Ovary (tissue), 9 donors: ENCODE data around the gene PALB2. TPM values are rescaled to one million over a fixed set of nuclear protein-coding genes. Genes with fewer than 3 reads are reported as not detected.

Source experiments
- DNase-seq, 5 donors: peaks; one replicate each; pipeline ENCODE4 v3.0.0-alpha.2; 2019 to 2020
- H3K27ac ChIP-seq, 2 donors: fragments of 200-600 bp; one replicate each; pipeline versions ENCODE4 v1.5.1 to v1.8.0; 2019 to 2022
- H3K27me3 ChIP-seq: fragments of 200-600 bp; one replicate; pipeline ENCODE4 v1.8.0; 2022
- H3K36me3 ChIP-seq: fragments of 200-600 bp; sonication (generic); one replicate; pipeline ENCODE4 v1.5.1; 2019
- H3K4me1 ChIP-seq: one replicate; pipeline ENCODE4 v1.8.1; 2013; ENCODE audit warnings: mild to moderate bottlenecking, moderate library complexity; ENCODE audit not compliant: insufficient read depth
- H3K4me3 ChIP-seq: fragments of 200-600 bp; sonication (generic); one replicate; pipeline ENCODE4 v1.5.1; 2017
- H3K9me3 ChIP-seq, 2 donors: fragments of 200-600 bp in 1 of 2; sonication (generic) in 1 of 2; one replicate each; pipeline versions ENCODE4 v1.5.1 to v1.8.1; 2013 to 2019; ENCODE audit warnings: mild to moderate bottlenecking in 1 of 2, moderate library complexity in 1 of 2
- EP300 ChIP-seq: sonication (generic); formaldehyde crosslinking; IDR thresholded peaks from one replicate; pipeline ENCODE4 v1.6.1; 2017; ENCODE audit warnings: antibody characterized with exemption
- POLR2A ChIP-seq: fragments of 450-650 bp; IDR thresholded peaks from one replicate; pipeline ENCODE4 v1.6.1; 2017; ENCODE audit warnings: antibody characterized with exemption, mild to moderate bottlenecking, moderate library complexity
- WGBS, 3 donors: extraction: QIAGEN DNeasy Blood & Tissue Kit in 1 of 3; methylation state at CpG; one replicate each; pipeline versions ENCODE4 v1.1.5 to v1.1.7; 2013 to 2017; 5-methylcytosine and 5-hydroxymethylcytosine counted together
- intact Hi-C, 4 donors: fragments of 100-400 bp; cut with DNase I; formaldehyde crosslinking; loops; one replicate each; pipeline versions ENCODE4 v1.11.0 to v1.15.1; 2022 to 2023
- polyA plus RNA-seq, 2 donors: library from polyadenylated mRNA; stranded (reverse); fragments of 200-250 nt in 1 of 2; fragments of 350-450 nt in 1 of 2; fragmentation: Illumina TruSeq in 1 of 2; extraction: RNeasy Lipid Tissue Mini Kit (QIAGEN cat#74804) in 1 of 2; gene quantifications; one replicate each; pipeline ENCODE4 v1.2.3, GENCODE V29; 2013 to 2014
- total RNA-seq, 7 donors: library from RNA; depleted of rRNA in 2 of 7; stranded (reverse); fragments of >200 nt in 2 of 7; fragmentation: NEBNext Ultra II Directional in 3 of 7; extraction: Animal tissue kit (Norgen Biotek cat#: 25700) in 3 of 7; gene quantifications; one replicate each; pipeline versions ENCODE4 v1.1.0 to v1.2.4, GENCODE V29; 2016 to 2023
- TF ChIP-seq, protein P1 (sequence below), 3 donors: fragments of 450-650 bp in 2 of 3; fragments of 200-600 bp in 1 of 3; IDR thresholded peaks; one replicate each; pipeline versions ENCODE4 v1.5.1 to v1.8.0; 2016 to 2022; ENCODE audit warnings: antibody characterized with exemption in 3 of 3, mild to moderate bottlenecking in 1 of 3
- donor health status: DM: no; HTN: no; CAD: no; lungs with moderate emphysema.
- donor health status: DM: no; HTN: no; CAD: no.
- donor health status: Bipolar disorder and iron deficiency.
- donor health status: DM: yes; HTN: yes; CAD: no.
- donor health status: DM: no; HTN: no; CAD: no.
- donor health status: DM: yes; HTN: yes; CAD: no.

The PALB2 gene
- total and polyA plus RNA-seq, 9 donors = 6.1 to 13.7 (median 9.9) TPM

DNA sequence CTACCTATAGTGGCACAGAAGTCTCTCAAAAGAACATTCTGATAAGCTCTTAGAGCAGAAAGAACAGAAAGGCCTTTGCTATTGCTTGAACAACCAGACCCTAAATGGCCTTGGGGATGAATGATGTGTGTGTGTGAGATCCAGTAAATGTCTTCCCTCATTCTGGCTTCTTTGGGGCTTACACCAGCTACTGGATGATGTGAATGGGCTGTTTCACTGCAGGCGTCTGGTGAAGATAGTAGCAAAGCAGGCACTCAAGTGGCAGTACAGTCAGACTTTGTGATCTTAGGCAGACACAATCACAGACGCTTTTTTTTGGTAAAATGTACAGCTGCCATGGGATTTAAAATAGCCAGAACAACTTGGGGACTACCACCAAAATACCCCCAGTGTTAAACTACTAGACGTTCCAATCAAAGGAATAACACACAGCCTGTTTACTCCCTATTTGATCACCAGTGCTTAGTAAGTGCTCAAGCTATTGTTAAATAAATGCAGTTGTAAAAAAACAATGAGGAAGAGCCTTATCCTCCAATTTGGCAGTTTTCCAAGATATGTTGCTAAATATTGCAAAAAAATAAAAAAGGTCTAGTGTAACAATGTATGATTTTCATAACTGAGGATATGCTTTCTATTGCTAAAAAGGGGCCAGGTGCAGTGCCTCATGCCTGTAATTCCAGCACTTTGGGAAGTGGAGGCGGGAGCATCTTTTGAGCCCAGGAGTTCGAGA lies 62.8 kb downstream of the PALB2 start:
- Histone ChIP-seq H3K36me3 (no peaks in the 10 kb centered on the region), H3K27ac (no peak overlapping the region), H3K27me3 (no peaks in the 10 kb centered on the region), H3K4me3 (no peak overlapping the region), H3K4me1 (no peaks in the 10 kb centered on the region), H3K9me3 (no peaks in the 10 kb centered on the region)
- intact Hi-C loops = no loop called here
- DNase-seq = no peak
- TF ChIP-seq POLR2A = no peak
- WGBS, 3 donors = 34 to 46% (median 35%) methylated on average over 5 of the region's 5 CpGs

DNA sequence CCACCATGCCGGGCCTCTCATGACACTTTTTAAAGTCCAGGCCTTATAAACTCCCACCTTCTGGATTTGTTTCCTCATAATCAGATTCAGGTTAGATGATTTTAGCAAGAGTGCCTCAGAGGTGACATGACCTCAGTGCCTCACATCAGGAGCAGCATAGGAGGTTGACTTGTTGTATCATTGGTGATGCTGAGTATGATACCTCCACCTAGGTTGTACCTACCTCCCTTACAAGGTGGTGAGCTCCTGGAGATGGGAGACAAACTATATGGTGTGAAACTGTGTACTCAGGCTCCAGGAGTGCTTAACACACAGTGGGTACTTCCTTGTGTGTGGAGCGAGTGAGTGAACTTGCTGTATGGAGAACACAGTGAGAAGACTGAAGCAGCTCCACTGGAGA lies 63.6 kb downstream of the PALB2 start:
- no peaks in the 10 kb centered on the region for H3K36me3 ChIP-seq
- H3K27ac ChIP-seq = no peak overlapping the region
- intact Hi-C loops = no loop called here
- no peak for TF ChIP-seq EP300
- TF ChIP-seq, protein P1, sequence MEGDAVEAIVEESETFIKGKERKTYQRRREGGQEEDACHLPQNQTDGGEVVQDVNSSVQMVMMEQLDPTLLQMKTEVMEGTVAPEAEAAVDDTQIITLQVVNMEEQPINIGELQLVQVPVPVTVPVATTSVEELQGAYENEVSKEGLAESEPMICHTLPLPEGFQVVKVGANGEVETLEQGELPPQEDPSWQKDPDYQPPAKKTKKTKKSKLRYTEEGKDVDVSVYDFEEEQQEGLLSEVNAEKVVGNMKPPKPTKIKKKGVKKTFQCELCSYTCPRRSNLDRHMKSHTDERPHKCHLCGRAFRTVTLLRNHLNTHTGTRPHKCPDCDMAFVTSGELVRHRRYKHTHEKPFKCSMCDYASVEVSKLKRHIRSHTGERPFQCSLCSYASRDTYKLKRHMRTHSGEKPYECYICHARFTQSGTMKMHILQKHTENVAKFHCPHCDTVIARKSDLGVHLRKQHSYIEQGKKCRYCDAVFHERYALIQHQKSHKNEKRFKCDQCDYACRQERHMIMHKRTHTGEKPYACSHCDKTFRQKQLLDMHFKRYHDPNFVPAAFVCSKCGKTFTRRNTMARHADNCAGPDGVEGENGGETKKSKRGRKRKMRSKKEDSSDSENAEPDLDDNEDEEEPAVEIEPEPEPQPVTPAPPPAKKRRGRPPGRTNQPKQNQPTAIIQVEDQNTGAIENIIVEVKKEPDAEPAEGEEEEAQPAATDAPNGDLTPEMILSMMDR (IDR thresholded peaks at IDR 0.05) = no peak
- 80 to 87% (median 84%) methylated on average over 2 of the region's 2 CpGs for WGBS, 3 donors
- H3K27me3 ChIP-seq = no peaks in the 10 kb centered on the region
- H3K4me3 ChIP-seq = no peak overlapping the region
- H3K9me3 ChIP-seq = no peaks in the 10 kb centered on the region
- no peak for DNase-seq
- H3K4me1 ChIP-seq = no peaks in the 10 kb centered on the region

DNA sequence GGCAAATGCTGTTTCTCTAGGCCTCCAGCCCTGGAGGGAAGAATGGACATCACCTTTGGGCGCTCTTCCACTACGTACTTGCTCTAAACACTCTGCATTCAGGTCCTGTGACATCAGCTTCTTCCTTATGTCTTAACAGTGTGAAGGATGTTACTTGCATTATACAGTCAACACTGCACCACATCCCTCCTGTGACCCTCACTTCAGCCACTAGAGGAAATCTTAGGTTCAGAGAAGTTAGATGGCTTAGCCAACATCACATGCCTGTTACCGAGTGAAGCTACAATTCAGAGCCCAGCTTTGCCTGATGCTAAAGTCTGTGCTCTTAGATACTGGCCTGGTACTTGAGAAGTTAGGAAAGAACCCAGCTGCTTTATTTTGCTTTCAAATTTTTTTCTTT lies 65.3 kb downstream of the PALB2 start:
- intact Hi-C loops = no loop called here
- DNase-seq = no peak
- TF ChIP-seq EP300 (no peak), POLR2A (no peak)
- TF ChIP-seq, protein P1 (IDR thresholded peaks at IDR 0.05) = no peak
- Histone ChIP-seq H3K4me1 (no peaks in the 10 kb centered on the region), H3K27me3 (no peaks in the 10 kb centered on the region), H3K4me3 (no peak overlapping the region), H3K9me3 (no peaks in the 10 kb centered on the region), H3K36me3 (no peaks in the 10 kb centered on the region), H3K27ac (no peak overlapping the region)
- 78 to 83% (median 79%) methylated on average over 3 of the region's 3 CpGs for WGBS, 3 donors

DNA sequence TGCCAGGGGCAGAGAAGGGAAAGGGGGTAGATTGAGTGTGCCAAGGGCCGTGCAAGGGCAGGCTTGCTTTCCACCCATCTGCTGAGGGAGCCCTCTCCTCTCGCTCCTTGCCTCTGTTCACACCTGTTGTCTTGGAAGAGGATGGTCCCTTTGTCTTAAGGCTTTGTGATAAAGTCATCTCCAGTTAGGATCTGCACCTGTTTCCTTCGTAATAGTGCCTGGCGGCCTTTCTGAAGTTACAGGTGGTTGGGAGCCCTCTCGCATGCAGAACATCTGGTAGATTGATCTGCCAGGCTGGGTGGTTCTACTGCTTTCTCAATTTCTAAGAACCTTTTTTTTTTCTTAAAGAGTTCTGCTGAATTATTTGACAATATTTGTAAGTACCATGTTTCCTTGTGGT lies 67.3 kb downstream of the PALB2 start:
- Histone ChIP-seq H3K9me3 (no peaks in the 10 kb centered on the region), H3K4me3 (no peak overlapping the region), H3K27ac (no peak overlapping the region), H3K36me3 (no peaks in the 10 kb centered on the region), H3K4me1 (no peaks in the 10 kb centered on the region), H3K27me3 (no peaks in the 10 kb centered on the region)
- 82 to 88% (median 83%) methylated on average over 5 of the region's 5 CpGs for WGBS, 3 donors
- DNase-seq = no peak
- TF ChIP-seq POLR2A (no peak), EP300 (no peak)
- TF ChIP-seq, protein P1 (IDR thresholded peaks at IDR 0.05) = no peak
- intact Hi-C loops = no loop called here

DNA sequence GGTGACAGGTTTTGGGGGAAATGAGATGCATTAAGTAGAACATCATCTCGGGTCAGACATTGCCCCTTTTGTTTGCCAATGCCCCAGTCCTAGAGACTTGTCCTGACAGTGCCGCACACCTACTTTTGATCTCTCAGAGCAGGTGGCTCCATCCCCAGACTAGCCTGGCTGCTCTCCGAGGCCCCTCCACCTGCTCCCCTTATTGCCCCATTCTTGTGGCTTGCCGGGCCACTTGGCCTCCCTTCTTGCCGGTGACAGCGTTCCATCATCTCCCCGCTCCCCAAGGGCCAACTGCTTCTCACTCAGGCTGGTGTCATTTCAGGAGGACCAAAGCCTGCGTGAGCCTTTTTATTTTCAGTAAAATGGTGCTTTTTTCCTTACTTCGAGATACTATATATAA lies 68.7 kb downstream of the PALB2 start:
- WGBS, 3 donors = 89 to 92% (median 90%) methylated on average over 9 of the region's 9 CpGs
- intact Hi-C loops = no loop called here

More for the DNA sequence above, 68.7 kb downstream of the PALB2 start:
- Histone ChIP-seq H3K9me3 (no peaks in the 10 kb centered on the region), H3K27ac (no peak overlapping the region), H3K4me3 (no peak overlapping the region), H3K4me1 (no peaks in the 10 kb centered on the region), H3K27me3 (no peaks in the 10 kb centered on the region), H3K36me3 (no peaks in the 10 kb centered on the region)
- DNase-seq = no peak
- TF ChIP-seq EP300 (no peak), POLR2A (no peak)
- TF ChIP-seq, protein P1 (IDR thresholded peaks at IDR 0.05) = no peak
